ENCODE results near the gene SDCCAG8. TPM values are rescaled to one million over a fixed set of nuclear protein-coding genes. Genes with fewer than 3 reads are reported as not detected.

SDCCAG8 gene
- total and polyA plus RNA-seq, 11 donors: 7.8 to 36.6 (median 21.6) TPM

- Histone ChIP-seq H3K4me3 (no peak overlapping the region), H3K27me3 (no peaks in the 10 kb centered on the region), H3K27ac (no peak overlapping the region), H3K36me3 (peaks cover 0 to 16% (median 5%) of the 10 kb centered on the region in 9 donors), H3K4me1 (peaks cover 0 to 22% (median 10%) of the 10 kb centered on the region in 12 donors), H3K9me3 (no peaks in the 10 kb centered on the region)
- TF ChIP-seq POLR2A (IDR thresholded peaks at IDR 0.05) (no peak), CTCF (IDR thresholded peaks at IDR 0.05) (no peak)
- WGBS, 4 donors: 95 to 99% (median 95%) methylated on average over 11 to 15 of the region's 15 CpGs
- intact Hi-C loops (cut with DNase I): loop anchor here in 1 of 10 donors (10.0 kb wide), 1 partner anchor 788 kb away; no protein-coding TSS in a partner anchor
- DNase-seq: no peak
- no peak for ATAC-seq
Observed at GRCh38 chr1:243487036-243487648, 231.3 kb downstream of the SDCCAG8 start.

GRCh38 chr1:243487649-243488227 lies 231.9 kb downstream of the SDCCAG8 start:
- peaks cover 0 to 16% (median 4%) of the 10 kb centered on the region in 12 donors for H3K4me1 ChIP-seq
- no peak overlapping the region for H3K27ac ChIP-seq
- H3K9me3 ChIP-seq: no peaks in the 10 kb centered on the region
- intact Hi-C loops (cut with DNase I): loop anchor here in 1 of 10 donors (10.0 kb wide), 1 partner anchor 787 kb away; no protein-coding TSS in a partner anchor
- ATAC-seq (no peak), DNase-seq (no peak)
- H3K36me3 ChIP-seq: peaks cover 0 to 16% (median 5%) of the 10 kb centered on the region in 9 donors
- peak overlapping the region in 1 of 12 donors; percentile 21 for H3K4me3 ChIP-seq
- TF ChIP-seq POLR2A (IDR thresholded peaks at IDR 0.05) (no peak), CTCF (IDR thresholded peaks at IDR 0.05) (no peak)
- WGBS, 4 donors: 85 to 95% (median 91%) methylated on average over 27 to 40 of the region's 40 CpGs
- H3K27me3 ChIP-seq: no peaks in the 10 kb centered on the region

- Histone ChIP-seq H3K27ac (no peak overlapping the region), H3K4me1 (peaks cover 0 to 16% (median 0%) of the 10 kb centered on the region in 12 donors), H3K4me3 (no peak overlapping the region), H3K27me3 (no peaks in the 10 kb centered on the region), H3K9me3 (no peaks in the 10 kb centered on the region), H3K36me3 (peaks cover 0 to 16% (median 5%) of the 10 kb centered on the region in 9 donors)
- TF ChIP-seq POLR2A (IDR thresholded peaks at IDR 0.05) (no peak), CTCF (IDR thresholded peaks at IDR 0.05) (no peak)
- DNase-seq (no peak), ATAC-seq (peak in 1 of 4 donors; percentile 14)
- intact Hi-C loops (cut with DNase I): loop anchor here in 1 of 10 donors (10.0 kb wide), 1 partner anchor 786 kb away; no protein-coding TSS in a partner anchor
- 84 to 88% (median 87%) methylated on average over 20 of the region's 20 CpGs for WGBS, 4 donors
Observed at GRCh38 chr1:243488459-243489157, 232.8 kb downstream of the SDCCAG8 start.

- TF ChIP-seq POLR2A (IDR thresholded peaks at IDR 0.05) (no peak), CTCF (IDR thresholded peaks at IDR 0.05) (no peak)
- peaks cover 0 to 16% (median 5%) of the 10 kb centered on the region in 9 donors for H3K36me3 ChIP-seq
- H3K27me3 ChIP-seq: no peaks in the 10 kb centered on the region
- no peak for DNase-seq
- H3K4me3 ChIP-seq: no peak overlapping the region
- 92 to 95% (median 93%) methylated on average over 24 of the region's 24 CpGs for WGBS, 4 donors
- peaks cover 0 to 16% (median 0%) of the 10 kb centered on the region in 12 donors for H3K4me1 ChIP-seq
- H3K27ac ChIP-seq: no peak overlapping the region
- intact Hi-C loops (cut with DNase I): loop anchor here in 1 of 10 donors (10.0 kb wide), 1 partner anchor 786 kb away; no protein-coding TSS in a partner anchor
- H3K9me3 ChIP-seq: no peaks in the 10 kb centered on the region
- ATAC-seq: no peak
Observed at GRCh38 chr1:243489158-243489527, 233.3 kb downstream of the SDCCAG8 start.
